WI38 (cell line): ENCODE data around the gene HK2.

ENCODE experiments used
- H3K4me3 ChIP-seq: 2 replicates; pipeline ENCODE4 v1.5.1; 2011; ENCODE audit warnings: low read depth, mild to moderate bottlenecking, control low read depth, low read length
- TF ChIP-seq, protein P1 (sequence below): IDR thresholded peaks from 2 replicates; pipeline ENCODE4 v1.5.1; 2012; ENCODE audit warnings: low read depth, mild to moderate bottlenecking, control low read depth, low read length

HK2 gene

DNA sequence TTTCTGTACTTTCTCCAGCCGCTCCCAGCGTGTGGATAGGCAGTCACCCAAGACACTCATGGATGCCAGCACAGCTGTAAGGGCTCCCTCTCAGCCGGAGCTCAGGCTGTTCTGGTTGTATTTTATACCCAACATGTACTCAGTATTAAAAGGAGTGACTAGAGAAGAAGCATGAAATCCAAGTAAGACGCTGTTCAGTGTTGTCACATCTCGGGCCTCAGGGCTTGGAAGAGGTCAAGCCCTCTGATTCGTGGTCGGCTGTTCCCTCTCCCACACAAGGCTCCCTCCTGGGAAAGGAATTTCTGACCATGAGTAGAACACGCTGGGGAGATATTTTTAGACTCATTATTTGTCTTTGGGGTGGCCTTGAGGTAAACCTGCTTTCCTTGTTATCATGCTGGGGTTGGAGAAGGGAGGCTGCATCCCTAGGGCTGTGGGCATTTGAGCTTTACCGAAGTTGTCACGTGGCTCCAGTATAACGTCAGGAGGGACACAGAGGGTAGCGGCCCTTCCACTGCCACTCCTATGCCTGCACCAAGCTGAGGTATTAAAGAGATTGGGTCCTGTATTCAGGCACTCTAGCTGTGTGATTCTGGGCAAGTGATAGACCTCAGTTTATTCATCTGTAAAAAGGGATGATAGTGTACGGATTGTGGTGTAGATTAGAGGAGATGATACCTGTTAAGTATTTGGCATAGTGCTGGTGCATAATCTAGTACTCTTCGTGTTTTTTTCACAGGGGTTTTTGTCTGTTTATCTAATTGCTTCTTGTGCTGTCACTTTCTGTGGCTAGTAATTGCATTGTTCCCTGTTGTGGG lies 34.1 kb downstream of the HK2 start:
- TF ChIP-seq, protein P1, sequence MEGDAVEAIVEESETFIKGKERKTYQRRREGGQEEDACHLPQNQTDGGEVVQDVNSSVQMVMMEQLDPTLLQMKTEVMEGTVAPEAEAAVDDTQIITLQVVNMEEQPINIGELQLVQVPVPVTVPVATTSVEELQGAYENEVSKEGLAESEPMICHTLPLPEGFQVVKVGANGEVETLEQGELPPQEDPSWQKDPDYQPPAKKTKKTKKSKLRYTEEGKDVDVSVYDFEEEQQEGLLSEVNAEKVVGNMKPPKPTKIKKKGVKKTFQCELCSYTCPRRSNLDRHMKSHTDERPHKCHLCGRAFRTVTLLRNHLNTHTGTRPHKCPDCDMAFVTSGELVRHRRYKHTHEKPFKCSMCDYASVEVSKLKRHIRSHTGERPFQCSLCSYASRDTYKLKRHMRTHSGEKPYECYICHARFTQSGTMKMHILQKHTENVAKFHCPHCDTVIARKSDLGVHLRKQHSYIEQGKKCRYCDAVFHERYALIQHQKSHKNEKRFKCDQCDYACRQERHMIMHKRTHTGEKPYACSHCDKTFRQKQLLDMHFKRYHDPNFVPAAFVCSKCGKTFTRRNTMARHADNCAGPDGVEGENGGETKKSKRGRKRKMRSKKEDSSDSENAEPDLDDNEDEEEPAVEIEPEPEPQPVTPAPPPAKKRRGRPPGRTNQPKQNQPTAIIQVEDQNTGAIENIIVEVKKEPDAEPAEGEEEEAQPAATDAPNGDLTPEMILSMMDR, result no peak
- no peak overlapping the region for H3K4me3 ChIP-seq

- TF ChIP-seq, protein P1, result no peak
- no peak overlapping the region for H3K4me3 ChIP-seq
Observed at GRCh38 chr2:74869517-74869916, 35.6 kb downstream of the HK2 start.

GRCh38 chr2:74870951-74871350 lies 37.0 kb downstream of the HK2 start:
- TF ChIP-seq, protein P1, result no peak
- H3K4me3 ChIP-seq, result no peak overlapping the region

DNA sequence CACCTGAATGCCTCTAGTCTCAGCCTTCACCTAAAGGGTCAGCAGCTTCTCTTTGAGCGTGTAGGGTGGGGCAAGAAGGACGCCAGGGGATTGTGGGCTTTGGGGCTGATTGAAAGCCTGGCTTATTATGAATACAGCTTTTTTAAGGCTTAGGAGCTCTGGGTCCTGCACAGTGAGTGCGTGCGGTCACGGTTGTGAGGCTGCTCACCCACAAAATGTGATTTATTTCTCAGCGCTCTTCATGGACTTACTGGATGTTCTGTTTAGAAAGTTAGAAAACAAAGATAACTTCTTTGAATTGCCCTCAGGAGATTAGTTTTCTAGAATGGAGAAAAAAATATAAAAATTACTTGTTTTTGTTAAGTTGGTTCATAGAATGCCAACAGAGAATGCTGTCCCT lies 37.5 kb downstream of the HK2 start:
- no peak overlapping the region for H3K4me3 ChIP-seq
- TF ChIP-seq, protein P1, result no peak

- H3K4me3 ChIP-seq, result no peak overlapping the region
- TF ChIP-seq, protein P1, result no peak
Observed at GRCh38 chr2:74872389-74872836, 38.5 kb downstream of the HK2 start.

DNA sequence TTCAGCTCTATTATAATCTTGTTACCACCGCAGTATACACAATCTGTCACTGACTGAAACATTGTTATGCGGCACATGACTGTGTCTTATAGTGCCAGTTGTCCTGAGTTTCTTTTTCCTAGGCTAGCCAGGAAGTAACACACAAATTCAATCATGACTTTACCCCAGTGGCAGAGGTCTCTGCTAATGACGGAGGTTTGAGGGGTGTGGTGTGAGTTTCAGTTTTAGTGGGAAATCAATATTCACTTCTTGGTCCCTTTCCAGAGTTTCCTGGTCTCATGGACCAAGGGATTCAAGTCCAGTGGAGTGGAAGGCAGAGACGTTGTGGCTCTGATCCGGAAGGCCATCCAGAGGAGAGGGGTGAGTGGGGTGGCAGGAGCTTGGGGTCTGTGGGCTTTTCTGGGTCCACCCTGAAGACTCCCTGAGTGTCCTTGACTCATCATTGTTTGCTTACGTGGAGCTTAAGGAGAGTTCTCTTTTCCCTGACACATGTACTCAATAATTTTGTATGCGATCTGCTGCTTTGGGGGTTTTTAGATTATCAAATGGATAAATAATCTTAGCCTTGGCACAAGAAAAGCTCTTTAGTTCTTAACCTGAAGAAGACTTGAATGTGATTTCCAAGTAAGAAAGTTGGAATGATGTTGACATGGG lies 39.2 kb downstream of the HK2 start:
- H3K4me3 ChIP-seq, result no peak overlapping the region
- TF ChIP-seq, protein P1, result no peak
